ENCODE results near the gene ATP5PB.

Gene ATP5PB

GRCh38 chr1:111420377-111420776 is 28.9 kb upstream of the ATP5PB start:
- H2AFZ ChIP-seq (ENCODE audit: low read depth, low read length): no peak overlapping the region
- no peaks in the 10 kb centered on the region for H3K27me3 ChIP-seq (ENCODE audit: insufficient read depth, low read length, poor library complexity)
- DNase-seq: no peak
- ATAC-seq (ENCODE audit: insufficient read depth, low read depth): no peak
- no peaks in the 10 kb centered on the region for H4K20me1 ChIP-seq (ENCODE audit: insufficient read depth, low read length)
- H3K9me3 ChIP-seq (ENCODE audit: insufficient read depth, low read length, severe bottlenecking): no peaks in the 10 kb centered on the region
- H3K27ac ChIP-seq (ENCODE audit: low read length): no peak overlapping the region
- H3K4me1 ChIP-seq (ENCODE audit: insufficient read depth, low read length): no peaks in the 10 kb centered on the region
- H3K4me3 ChIP-seq (ENCODE audit: low read depth in 1 of 2, low read length in 2 of 2): no peak overlapping the region
- no peaks in the 10 kb centered on the region for H3K79me2 ChIP-seq (ENCODE audit: insufficient read depth, low read length)
- no peak overlapping the region for H3K4me2 ChIP-seq (ENCODE audit: insufficient read depth, low read length)
- H3K36me3 ChIP-seq (ENCODE audit: insufficient read depth, low read length): no peaks in the 10 kb centered on the region
- H3K9ac ChIP-seq (ENCODE audit: low read depth, low read length): no peak overlapping the region
- no peak for TF ChIP-seq EZH2 (IDR thresholded peaks at IDR 0.05; ENCODE audit: borderline replicate concordance, low read depth, low read length, severe bottlenecking)
- no peak for TF ChIP-seq CTCF (IDR thresholded peaks at IDR 0.05; ENCODE audit: borderline replicate concordance, extremely low read depth, low read length, poor library complexity, severe bottlenecking)

- TF ChIP-seq EZH2 (IDR thresholded peaks at IDR 0.05; ENCODE audit: borderline replicate concordance, low read depth, low read length, severe bottlenecking) (no peak), CTCF (IDR thresholded peaks at IDR 0.05; ENCODE audit: borderline replicate concordance, extremely low read depth, low read length, poor library complexity, severe bottlenecking) (no peak)
- ATAC-seq (ENCODE audit: insufficient read depth, low read depth) (no peak), DNase-seq (no peak)
- Histone ChIP-seq H4K20me1 (ENCODE audit: insufficient read depth, low read length) (no peaks in the 10 kb centered on the region), H3K9me3 (ENCODE audit: insufficient read depth, low read length, severe bottlenecking) (no peaks in the 10 kb centered on the region), H3K27ac (ENCODE audit: low read length) (no peak overlapping the region), H3K79me2 (ENCODE audit: insufficient read depth, low read length) (no peaks in the 10 kb centered on the region), H3K4me1 (ENCODE audit: insufficient read depth, low read length) (no peaks in the 10 kb centered on the region), H3K4me2 (ENCODE audit: insufficient read depth, low read length) (no peak overlapping the region), H3K4me3 (ENCODE audit: low read depth in 1 of 2, low read length in 2 of 2) (no peak overlapping the region), H3K36me3 (ENCODE audit: insufficient read depth, low read length) (no peaks in the 10 kb centered on the region), H3K27me3 (ENCODE audit: insufficient read depth, low read length, poor library complexity) (no peaks in the 10 kb centered on the region), H3K9ac (ENCODE audit: low read depth, low read length) (no peak overlapping the region), H2AFZ (ENCODE audit: low read depth, low read length) (no peak overlapping the region)
Observed at GRCh38 chr1:111422546-111423391, 26.5 kb upstream of the ATP5PB start.

GRCh38 chr1:111424281-111424680 is 25.0 kb upstream of the ATP5PB start:
- H2AFZ ChIP-seq (ENCODE audit: low read depth, low read length): no peak overlapping the region
- no peaks in the 10 kb centered on the region for H3K4me1 ChIP-seq (ENCODE audit: insufficient read depth, low read length)
- H3K4me2 ChIP-seq (ENCODE audit: insufficient read depth, low read length): no peak overlapping the region
- DNase-seq: no peak
- no peaks in the 10 kb centered on the region for H3K79me2 ChIP-seq (ENCODE audit: insufficient read depth, low read length)
- H3K4me3 ChIP-seq (ENCODE audit: low read depth in 1 of 2, low read length in 2 of 2): no peak overlapping the region
- TF ChIP-seq CTCF (IDR thresholded peaks at IDR 0.05; ENCODE audit: borderline replicate concordance, extremely low read depth, low read length, poor library complexity, severe bottlenecking) (no peak), EZH2 (IDR thresholded peaks at IDR 0.05; ENCODE audit: borderline replicate concordance, low read depth, low read length, severe bottlenecking) (no peak)
- no peaks in the 10 kb centered on the region for H4K20me1 ChIP-seq (ENCODE audit: insufficient read depth, low read length)
- H3K9ac ChIP-seq (ENCODE audit: low read depth, low read length): no peak overlapping the region
- no peaks in the 10 kb centered on the region for H3K9me3 ChIP-seq (ENCODE audit: insufficient read depth, low read length, severe bottlenecking)
- H3K27me3 ChIP-seq (ENCODE audit: insufficient read depth, low read length, poor library complexity): no peaks in the 10 kb centered on the region
- H3K36me3 ChIP-seq (ENCODE audit: insufficient read depth, low read length): no peaks in the 10 kb centered on the region
- H3K27ac ChIP-seq (ENCODE audit: low read length): no peak overlapping the region
- ATAC-seq (ENCODE audit: insufficient read depth, low read depth): no peak
